Dermis lymphatic vessel endothelial cell (primary cell): ENCODE results near the gene MAS1. TPM values are rescaled to one million over a fixed set of nuclear protein-coding genes. Genes with fewer than 3 reads are reported as not detected.

Source experiments
- total RNA-seq: library from RNA; depleted of rRNA; stranded (reverse); fragments of >200 nt; gene quantifications from 2 replicates; pipeline ENCODE4 v1.2.1, GENCODE V29; 2014

The MAS1 gene
- total RNA-seq, result not detected in 2 replicates

GRCh38 chr6:159890792-159891191 is at the start of gene MAS1:
Gene MAS1 (plus strand): TSS chr6:159890988. CDS start chr6:159906956, 15,968 bp downstream.

Other genes starting within 250 kb of the MAS1 start
- gene SOD2, start 197.7 kb upstream of the MAS1 start, total RNA-seq, result 56.7 and 541 TPM in 2 replicates
- gene WTAP, start 163.5 kb upstream of the MAS1 start, total RNA-seq, result 92.8 and 97.9 TPM in 2 replicates
- 23.3 and 33.4 TPM in 2 replicates for gene ACAT2, start 128.9 kb upstream of the MAS1 start, total RNA-seq
- gene TCP1, start 101.4 kb upstream of the MAS1 start, total RNA-seq, result 237 and 350 TPM in 2 replicates
- gene MRPL18, start 100.5 kb upstream of the MAS1 start, total RNA-seq, result 40.5 and 52.6 TPM in 2 replicates
- not detected in 2 replicates for gene PNLDC1, start 90.7 kb upstream of the MAS1 start, total RNA-seq
- gene IGF2R, start 78.1 kb downstream of the MAS1 start, total RNA-seq, result 107 and 119 TPM in 2 replicates
- gene SLC22A1, start 230.8 kb downstream of the MAS1 start, total RNA-seq, result 0.09 and 0.11 TPM in 2 replicates